MM.1S (cell line): Measurements from ENCODE around the gene PIGZ.

Experiments
- CTCF ChIP-seq: fragments of 300-600 bp; sonication (generic); IDR thresholded peaks from 2 replicates; pipeline ENCODE4 v1.5.1; 2016; ENCODE audit warnings: antibody characterized with exemption, low read length, mixed read lengths
- EZH2 ChIP-seq: fragments of 300-600 bp; sonication (generic); optimal IDR thresholded peaks from 2 replicates; pipeline ENCODE3; 2017; ENCODE audit warnings: low read depth, mild to moderate bottlenecking, antibody characterized with exemption, low read length, mixed read lengths
- EZH2phosphoT487 ChIP-seq: fragments of 300-600 bp; sonication (generic); IDR thresholded peaks from 2 replicates; pipeline ENCODE4 v1.6.1; 2018; ENCODE audit warnings: antibody characterized with exemption, low read length

DNA sequence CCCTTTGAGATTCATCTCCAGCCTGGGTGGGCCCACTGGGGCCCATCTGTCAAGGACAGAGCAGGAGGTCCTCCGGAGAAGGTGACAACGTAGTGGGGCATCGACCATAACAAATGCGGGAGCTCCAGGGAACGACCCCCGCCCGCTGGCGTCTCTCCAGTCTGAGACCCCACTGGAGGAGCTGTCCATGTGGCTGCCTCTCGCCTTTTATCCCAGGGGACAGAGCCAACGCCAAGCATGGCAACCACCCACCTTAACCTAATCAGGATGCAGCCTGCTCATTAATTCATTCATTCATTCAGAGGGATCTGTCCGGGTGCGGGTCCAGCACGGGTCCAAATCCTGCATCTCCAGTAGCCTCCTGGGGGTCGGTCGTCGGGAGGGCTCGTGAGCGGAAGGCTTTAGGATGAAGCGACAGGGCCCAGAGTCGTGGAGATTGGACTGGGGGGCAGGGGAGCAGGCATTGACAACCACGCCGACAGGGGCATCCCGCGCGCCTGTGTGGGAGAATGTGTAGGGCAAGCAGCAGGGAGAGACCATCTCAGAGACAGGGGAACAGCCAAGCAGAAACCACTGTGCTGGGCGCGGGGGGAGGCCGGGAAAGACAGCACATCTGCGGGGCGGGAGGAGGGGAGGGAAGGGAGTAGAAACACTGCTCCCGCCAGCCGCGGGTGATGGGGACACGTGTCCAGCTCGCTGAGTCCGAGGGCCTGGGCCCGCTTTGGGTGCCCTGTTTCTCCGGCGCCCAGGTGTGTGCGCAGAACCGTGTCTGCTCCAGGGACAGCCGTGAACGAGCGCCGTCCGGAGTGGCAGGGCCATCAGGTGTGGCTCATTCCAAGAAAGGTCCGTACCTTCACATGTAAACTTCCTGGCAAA lies 1.9 kb downstream of the PIGZ start:
- no peak for TF ChIP-seq CTCF
- TF ChIP-seq EZH2: no peak
- no peak for TF ChIP-seq EZH2phosphoT487
